DOHH2 (cell line): ENCODE measurements around the gene BRMS1L.
A peak's percentile ranks its signal among the peaks of the same experiment; 100 is the strongest.

ENCODE experiments used
- H3F3A ChIP-seq: fragments of 200-600 bp; sonication (generic), shearing (Covaris generic); 2 replicates; pipeline ENCODE4 v1.6.0; 2016; ENCODE audit warnings: antibody characterized with exemption, mild to moderate bottlenecking; ENCODE audit not compliant: control insufficient read depth, insufficient read depth
- H3K27ac ChIP-seq: fragments of 200-600 bp; sonication (generic); 2 replicates; pipeline ENCODE4 v1.5.1; 2014; ENCODE audit warnings: low read depth, mild to moderate bottlenecking, low read length, moderate library complexity
- H3K27me3 ChIP-seq: fragments of 200-600 bp; sonication (generic); 2 replicates; pipeline ENCODE4 v1.6.1; 2014; ENCODE audit warnings: mild to moderate bottlenecking, low read length, mixed read lengths; ENCODE audit not compliant: control insufficient read depth
- H3K36me3 ChIP-seq: fragments of 200-600 bp; sonication (generic); 2 replicates; pipeline ENCODE4 v1.6.1; 2014; ENCODE audit warnings: mild to moderate bottlenecking, low read length, moderate library complexity, mixed read lengths; ENCODE audit not compliant: control insufficient read depth
- H3K4me1 ChIP-seq: fragments of 200-600 bp; sonication (generic); 2 replicates; pipeline ENCODE4 v1.6.1; 2014; ENCODE audit warnings: mild to moderate bottlenecking, low read length, mixed read lengths; ENCODE audit not compliant: control insufficient read depth
- H3K4me2 ChIP-seq: fragments of 200-600 bp; sonication (generic); 2 replicates; pipeline ENCODE4 v1.6.0; 2014; ENCODE audit warnings: mild to moderate bottlenecking, low read length, moderate library complexity
- H3K4me3 ChIP-seq: fragments of 200-600 bp; sonication (generic); 2 replicates; pipeline ENCODE4 v1.5.1; 2014; ENCODE audit warnings: mild to moderate bottlenecking, low read length, mixed read lengths
- H3K79me2 ChIP-seq: fragments of 200-600 bp; sonication (generic); 2 replicates; pipeline ENCODE4 v1.6.1; 2014; ENCODE audit warnings: mild to moderate bottlenecking, low read length, mixed read lengths; ENCODE audit not compliant: control insufficient read depth
- H3K9me2 ChIP-seq: fragments of 200-600 bp; sonication (generic); replicated peaks from 2 replicates; pipeline ENCODE4 v1.6.1; 2014; ENCODE audit warnings: mild to moderate bottlenecking, low read length, mixed read lengths; ENCODE audit not compliant: control insufficient read depth
- H3K9me3 ChIP-seq: fragments of 200-600 bp; sonication (generic); 2 replicates; pipeline ENCODE4 v1.6.1; 2014; ENCODE audit warnings: antibody characterized with exemption, low read length, mixed read lengths; ENCODE audit not compliant: control insufficient read depth, insufficient read depth
- H4K20me1 ChIP-seq: fragments of 200-600 bp; sonication (generic); 2 replicates; pipeline ENCODE4 v1.6.0; 2014; ENCODE audit warnings: low read depth, mild to moderate bottlenecking, antibody characterized with exemption, low read length, moderate library complexity; ENCODE audit not compliant: control insufficient read depth, insufficient read depth
- EZH2phosphoT487 ChIP-seq: fragments of 200-600 bp; sonication (generic); IDR thresholded peaks from 2 replicates; pipeline ENCODE4 v1.6.1; 2017; ENCODE audit warnings: borderline replicate concordance, mild to moderate bottlenecking, antibody characterized with exemption, low read length, moderate library complexity, mixed read lengths
- TF ChIP-seq, protein P1 (sequence below): fragments of 200-600 bp; sonication (generic); IDR thresholded peaks from one replicate; pipeline ENCODE4 v1.5.1; 2014; ENCODE audit warnings: antibody characterized with exemption, mild to moderate bottlenecking, low read depth, low read length; ENCODE audit not compliant: poor library complexity, severe bottlenecking

The BRMS1L gene

DNA sequence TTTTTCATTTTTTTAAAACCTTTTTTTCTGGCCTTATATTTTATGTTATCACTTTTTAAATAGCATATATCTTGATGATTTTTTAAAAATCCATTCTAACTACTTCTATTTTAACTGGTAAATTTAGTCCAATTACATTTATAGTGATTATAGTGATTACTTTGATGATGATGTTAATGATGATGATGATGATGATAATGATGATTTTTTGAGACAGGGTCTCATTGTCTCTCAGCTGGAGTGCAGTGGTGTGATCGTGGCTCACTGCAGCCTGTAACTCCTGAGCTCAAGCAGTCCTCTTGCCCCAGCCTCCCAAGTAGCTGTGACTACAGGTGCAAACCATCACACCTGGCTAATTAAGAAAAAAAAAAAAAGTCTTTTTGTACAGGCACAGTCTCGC, 27.1 kb downstream of the BRMS1L start:
- Histone ChIP-seq H3K4me2 (no peak overlapping the region), H3K27ac (no peak overlapping the region), H3K27me3 (no peaks in the 10 kb centered on the region), H3K9me2 (no peaks in the 10 kb centered on the region), H3K36me3 (peaks cover 10% of the 10 kb centered on the region), H3K4me3 (no peak overlapping the region), H4K20me1 (no peaks in the 10 kb centered on the region), H3F3A (peaks cover 12% of the 10 kb centered on the region), H3K4me1 (peaks cover 30% of the 10 kb centered on the region), H3K79me2 (no peaks in the 10 kb centered on the region; the same call in 1 of the 2 replicates), H3K9me3 (peaks cover 4% of the 10 kb centered on the region; the same call in 1 of the 2 replicates)
- TF ChIP-seq, protein P1, sequence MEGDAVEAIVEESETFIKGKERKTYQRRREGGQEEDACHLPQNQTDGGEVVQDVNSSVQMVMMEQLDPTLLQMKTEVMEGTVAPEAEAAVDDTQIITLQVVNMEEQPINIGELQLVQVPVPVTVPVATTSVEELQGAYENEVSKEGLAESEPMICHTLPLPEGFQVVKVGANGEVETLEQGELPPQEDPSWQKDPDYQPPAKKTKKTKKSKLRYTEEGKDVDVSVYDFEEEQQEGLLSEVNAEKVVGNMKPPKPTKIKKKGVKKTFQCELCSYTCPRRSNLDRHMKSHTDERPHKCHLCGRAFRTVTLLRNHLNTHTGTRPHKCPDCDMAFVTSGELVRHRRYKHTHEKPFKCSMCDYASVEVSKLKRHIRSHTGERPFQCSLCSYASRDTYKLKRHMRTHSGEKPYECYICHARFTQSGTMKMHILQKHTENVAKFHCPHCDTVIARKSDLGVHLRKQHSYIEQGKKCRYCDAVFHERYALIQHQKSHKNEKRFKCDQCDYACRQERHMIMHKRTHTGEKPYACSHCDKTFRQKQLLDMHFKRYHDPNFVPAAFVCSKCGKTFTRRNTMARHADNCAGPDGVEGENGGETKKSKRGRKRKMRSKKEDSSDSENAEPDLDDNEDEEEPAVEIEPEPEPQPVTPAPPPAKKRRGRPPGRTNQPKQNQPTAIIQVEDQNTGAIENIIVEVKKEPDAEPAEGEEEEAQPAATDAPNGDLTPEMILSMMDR = no peak
- TF ChIP-seq EZH2phosphoT487 = no peak

DNA sequence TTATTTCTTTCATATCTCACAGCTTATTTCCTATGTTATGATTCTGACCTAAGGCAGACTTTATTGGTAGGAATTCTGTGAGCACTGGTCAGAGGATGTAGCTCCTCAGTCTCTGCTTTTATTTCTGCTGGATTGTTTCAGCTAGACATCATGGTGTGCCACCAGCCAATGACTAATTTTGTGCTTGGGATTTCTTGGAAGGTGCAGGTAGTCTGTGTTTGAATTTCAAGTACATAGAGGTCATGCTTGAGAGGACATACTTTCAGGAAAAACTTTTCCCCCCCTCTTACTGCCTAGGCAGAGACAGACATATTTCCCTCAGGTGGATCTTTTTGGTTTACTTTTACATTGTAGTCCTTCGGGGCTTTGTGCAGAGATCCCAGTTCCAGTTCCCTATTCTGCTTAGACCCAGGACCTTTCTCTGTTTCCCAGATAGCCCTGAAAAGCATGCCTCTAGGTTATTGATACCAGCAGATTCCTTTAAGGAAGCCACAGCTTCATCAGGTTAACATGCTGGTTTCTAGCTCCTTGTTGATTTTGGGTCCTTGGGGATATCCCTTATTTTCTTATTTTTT, 28.6 kb downstream of the BRMS1L start:
- TF ChIP-seq, protein P1 = no peak
- TF ChIP-seq EZH2phosphoT487 = no peak
- peak overlapping the region; percentile 67; the same call in 1 of the 2 replicates for H3K4me2 ChIP-seq
- no peak overlapping the region for H3K4me3 ChIP-seq

DNA sequence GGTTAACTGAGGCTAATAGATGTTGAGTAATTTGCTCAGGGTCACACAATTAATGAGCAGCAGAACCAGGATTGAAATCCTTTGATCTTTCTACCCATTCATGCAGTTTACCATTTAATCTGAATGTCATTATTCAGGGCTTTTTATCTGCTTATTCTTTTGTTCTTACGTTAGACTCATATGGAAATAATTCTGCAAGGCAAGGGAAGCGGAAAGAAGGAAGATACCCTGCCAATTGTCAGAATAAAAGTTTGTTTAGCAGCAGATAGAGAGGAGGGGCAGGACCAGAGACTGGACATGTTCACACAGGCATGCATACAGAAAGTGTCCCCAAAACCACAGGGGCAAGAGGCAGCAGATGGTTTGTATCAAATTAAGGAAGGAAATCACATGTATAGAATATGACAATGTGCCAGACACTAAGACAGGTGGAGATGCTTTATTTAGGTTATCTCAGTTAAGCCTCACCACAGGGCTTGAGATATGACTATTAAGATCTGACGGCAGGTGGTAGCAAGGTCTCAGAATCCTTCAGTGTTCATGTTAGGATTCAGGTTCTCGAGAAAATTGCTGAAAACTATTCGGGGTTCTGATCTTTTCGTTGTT, 29.8 kb downstream of the BRMS1L start:
- H3K36me3 ChIP-seq = peaks cover 13% of the 10 kb centered on the region
- no peaks in the 10 kb centered on the region; the same call in 1 of the 2 replicates for H3K79me2 ChIP-seq
- peaks cover 12% of the 10 kb centered on the region for H3F3A ChIP-seq
- H4K20me1 ChIP-seq = no peaks in the 10 kb centered on the region
- no peaks in the 10 kb centered on the region for H3K9me2 ChIP-seq
- TF ChIP-seq, protein P1 = no peak
- TF ChIP-seq EZH2phosphoT487 = no peak
- peaks cover 30% of the 10 kb centered on the region for H3K4me1 ChIP-seq
- H3K9me3 ChIP-seq = peaks cover 4% of the 10 kb centered on the region; the same call in 1 of the 2 replicates
- H3K4me2 ChIP-seq = peak overlapping the region; percentile 67
- H3K27me3 ChIP-seq = no peaks in the 10 kb centered on the region
- peak overlapping the region; percentile 38 for H3K4me3 ChIP-seq
- peak overlapping the region; percentile 38 for H3K27ac ChIP-seq

More for the DNA sequence above, 28.6 kb downstream of the BRMS1L start:
- Histone ChIP-seq H3K9me3 (peaks cover 4% of the 10 kb centered on the region; the same call in 1 of the 2 replicates), H3K4me1 (peaks cover 30% of the 10 kb centered on the region), H3K27me3 (no peaks in the 10 kb centered on the region), H3F3A (peaks cover 12% of the 10 kb centered on the region), H3K9me2 (no peaks in the 10 kb centered on the region), H3K27ac (no peak overlapping the region), H4K20me1 (no peaks in the 10 kb centered on the region), H3K36me3 (peaks cover 15% of the 10 kb centered on the region), H3K79me2 (no peaks in the 10 kb centered on the region; the same call in 1 of the 2 replicates)
